Common myeloid progenitor, CD34-positive (primary cell): ENCODE results near the gene GOLGA5.
"Not testable (repeated sequence)": the region's sequence is repeated elsewhere in the genome, so short reads cannot be mapped to it uniquely, and the experiment has no call there.

ENCODE experiments used
- CTCF ChIA-PET: fragments of 350-600 bp; sonication (Branson Sonifier 250); formaldehyde crosslinking; loops from one replicate; lab custom pipeline; 2021; ENCODE audit warnings: antibody characterized with exemption; lab: Charles Lee
- POLR2A ChIA-PET: fragments of 350-600 bp; sonication (Branson Sonifier 250); formaldehyde crosslinking; loops from one replicate; lab custom pipeline; 2021; ENCODE audit warnings: antibody characterized with exemption; lab: Charles Lee
- DNase-seq, 3 donors: peaks; one replicate each; pipeline versions ENCODE4 v3.0.0 to v3.0.0-alpha.2; 2013
- H3K27ac ChIP-seq, 2 experiments: 1 replicate in 1 of 2; 2 replicates in 1 of 2; pipeline ENCODE4 v1.7.0; 2013; ENCODE audit warnings: inconsistent platforms in 2 of 2, low read length in 2 of 2, mild to moderate bottlenecking in 2 of 2, low read depth in 1 of 2, moderate library complexity in 1 of 2; ENCODE audit not compliant: severe bottlenecking in 2 of 2, insufficient read depth in 1 of 2, poor library complexity in 1 of 2
- H3K27me3 ChIP-seq, 5 experiments: replicated peaks in 2 of 5; 1 replicate in 3 of 5; 2 replicates in 2 of 5; pipeline versions ENCODE4 v1.6.1 to v1.7.0; 2013; ENCODE audit warnings: low read length in 4 of 5, mild to moderate bottlenecking in 2 of 5, moderate library complexity in 2 of 5, inconsistent platforms in 1 of 5; ENCODE audit not compliant: insufficient read depth in 5 of 5, control insufficient read depth in 4 of 5
- H3K36me3 ChIP-seq, 4 experiments: 1 replicate in 2 of 4; 2 replicates in 2 of 4; pipeline versions ENCODE4 v1.6.1 to v1.7.0; 2013; ENCODE audit warnings: low read length in 3 of 4, control low read depth in 1 of 4, mild to moderate bottlenecking in 1 of 4; ENCODE audit not compliant: control insufficient read depth in 4 of 4, insufficient read depth in 4 of 4
- H3K4me1 ChIP-seq, 4 experiments: 1 replicate in 3 of 4; 2 replicates in 1 of 4; pipeline versions ENCODE4 v1.6.1 to v1.7.1; 2013; ENCODE audit warnings: low read length in 3 of 4, mild to moderate bottlenecking in 3 of 4, control low read depth in 1 of 4, inconsistent platforms in 1 of 4, moderate library complexity in 1 of 4; ENCODE audit not compliant: control insufficient read depth in 4 of 4, insufficient read depth in 4 of 4; ENCODE audit errors: control extremely low read depth in 1 of 4
- H3K4me3 ChIP-seq, 7 experiments: 1 replicate in 4 of 7; 2 replicates in 3 of 7; pipeline versions ENCODE4 v1.5.1 to v1.7.0; 2013; ENCODE audit warnings: mild to moderate bottlenecking in 7 of 7, low read length in 6 of 7, moderate library complexity in 6 of 7, inconsistent platforms in 2 of 7, low read depth in 2 of 7, control low read depth in 1 of 7; ENCODE audit not compliant: insufficient read depth in 4 of 7, control insufficient read depth in 1 of 7; ENCODE audit errors: extremely low read depth in 1 of 7
- H3K9me3 ChIP-seq, 5 experiments: 1 replicate in 4 of 5; 2 replicates in 1 of 5; pipeline versions ENCODE4 v1.6.1 to v1.7.1; 2013; ENCODE audit warnings: low read length in 4 of 5, mild to moderate bottlenecking in 2 of 5, inconsistent platforms in 1 of 5, low read depth in 1 of 5, moderate library complexity in 1 of 5; ENCODE audit not compliant: control insufficient read depth in 4 of 5, insufficient read depth in 2 of 5; ENCODE audit errors: control extremely low read depth in 1 of 5
- WGBS: methylation state at CpG from one replicate; pipeline ENCODE4 v1.1.5; 2013; ENCODE audit not compliant: insufficient coverage; 5-methylcytosine and 5-hydroxymethylcytosine counted together

Gene GOLGA5

DNA sequence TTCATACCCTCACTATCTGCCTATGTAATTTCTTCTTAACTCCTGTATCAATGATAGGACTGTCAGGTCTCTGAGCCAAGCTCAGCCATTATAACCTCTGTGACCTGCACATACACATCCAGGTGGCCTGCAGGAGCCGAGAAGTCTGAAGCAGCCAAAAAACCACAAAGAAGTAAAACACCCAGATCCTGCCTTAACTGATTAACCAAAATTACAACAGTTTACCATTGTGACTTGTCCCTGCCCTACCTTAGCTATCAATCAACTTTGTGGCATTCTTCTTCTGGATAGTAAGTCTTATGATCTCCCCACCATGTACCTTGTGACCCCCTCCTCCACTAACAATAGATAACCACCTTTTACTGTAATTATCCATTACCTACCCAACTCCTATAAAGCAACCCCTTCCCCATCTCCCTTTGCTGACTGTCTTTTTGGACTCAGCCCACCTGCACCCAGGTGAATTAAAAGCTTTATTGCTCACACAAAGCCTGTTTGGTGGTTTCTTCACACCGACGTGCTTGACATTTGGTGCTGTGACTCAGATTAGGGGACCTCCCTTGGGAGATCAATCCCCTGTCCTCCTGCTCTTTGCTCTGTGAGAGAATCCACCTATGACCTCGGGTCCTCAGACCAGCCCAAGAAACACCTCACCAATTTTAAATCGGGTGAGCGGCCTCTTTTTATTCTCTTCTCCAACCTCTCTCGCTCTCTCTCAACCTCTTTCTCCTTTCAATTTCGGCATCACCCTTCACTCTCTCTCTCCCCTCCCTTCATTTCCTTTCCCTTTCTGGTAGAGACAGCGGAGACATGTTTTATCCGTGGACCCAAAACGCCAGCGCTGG is 34.2 kb upstream of the GOLGA5 start:
- no peak overlapping the region for H3K27ac ChIP-seq
- no peak overlapping the region for H3K4me3 ChIP-seq
- CTCF ChIA-PET = interaction anchor here (1.0 kb wide), 1 partner anchor 9 kb away, joined by 3 read pairs; no protein-coding TSS in a partner anchor
- DNase-seq = no peak
- POLR2A ChIA-PET = no interaction called here
- H3K27me3 ChIP-seq = no peaks in the 10 kb centered on the region
- H3K36me3 ChIP-seq = no peaks in the 10 kb centered on the region
- 94% methylated on average over 12 of the region's 12 CpGs for WGBS
- peaks cover 0 to 11% (median 0%) of the 10 kb centered on the region in 4 experiments for H3K4me1 ChIP-seq
- peaks cover 0 to 3% (median 0%) of the 10 kb centered on the region in 5 experiments for H3K9me3 ChIP-seq

DNA sequence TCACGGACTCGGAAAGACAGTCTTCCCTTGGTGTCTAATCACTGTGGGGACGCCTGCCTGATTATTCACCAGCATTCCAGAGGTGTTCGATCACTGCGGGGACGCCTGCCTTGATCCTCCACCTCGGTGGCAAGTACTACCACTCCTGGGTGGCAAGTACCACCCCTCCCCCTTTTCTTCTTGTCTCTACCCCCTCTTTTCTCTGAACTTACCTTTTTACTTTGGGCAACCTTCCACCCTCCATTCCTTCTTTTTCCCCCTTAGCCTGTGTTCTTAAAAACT is 33.6 kb upstream of the GOLGA5 start:
- ChIA-PET CTCF (no interaction called here), POLR2A (no interaction called here)
- Histone ChIP-seq H3K9me3 (peaks cover 0 to 3% (median 0%) of the 10 kb centered on the region in 5 experiments), H3K4me3 (no peak overlapping the region), H3K27ac (no peak overlapping the region), H3K27me3 (no peaks in the 10 kb centered on the region), H3K4me1 (peaks cover 0 to 11% (median 0%) of the 10 kb centered on the region in 4 experiments), H3K36me3 (no peaks in the 10 kb centered on the region)
- WGBS = 98% methylated on average over 7 of the region's 7 CpGs
- no peak for DNase-seq

- H3K4me3 ChIP-seq, DNase-seq, POLR2A ChIA-PET, H3K27me3 ChIP-seq, H3K27ac ChIP-seq, H3K9me3 ChIP-seq, H3K36me3 ChIP-seq: not testable (repeated sequence)
- CTCF ChIA-PET = interaction anchor here (6.1 kb wide), 1 partner anchor 12 kb away, joined by 23 read pairs; no protein-coding TSS in a partner anchor
- whole genome bisulfite sequencing = 88% methylated on average over 1 of the region's 5 CpGs
- peaks cover 0 to 11% (median 0%) of the 10 kb centered on the region in 4 experiments for H3K4me1 ChIP-seq
These were observed 30.2 kb upstream of the GOLGA5 start for GRCh38 chr14:92763666-92764631.

DNA sequence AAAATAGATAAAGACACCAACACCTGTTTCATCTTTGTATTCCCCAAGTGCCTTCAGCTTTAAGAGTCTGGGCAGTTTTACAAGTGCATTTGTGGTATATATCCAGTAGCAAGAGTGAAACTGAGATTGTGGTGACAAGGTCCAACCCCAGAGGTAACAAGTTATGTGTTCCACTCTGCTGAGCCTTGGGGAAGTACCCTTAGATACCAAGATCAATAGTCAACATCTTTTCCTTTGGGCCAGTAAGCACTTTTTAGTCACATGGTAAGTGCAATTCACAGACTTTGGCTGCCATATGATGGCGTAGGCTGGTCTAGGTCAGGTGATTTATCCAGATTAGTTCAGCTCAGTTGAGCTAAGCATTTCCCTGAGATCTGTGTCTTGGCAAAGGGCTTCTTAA is 25.9 kb upstream of the GOLGA5 start:
- not testable (repeated sequence) for H3K36me3 ChIP-seq, H3K4me3 ChIP-seq, H3K9me3 ChIP-seq, H3K27me3 ChIP-seq, H3K4me1 ChIP-seq, H3K27ac ChIP-seq
- ChIA-PET CTCF (interaction anchor here (0.7 to 6.1 kb wide), 4 partner anchors 14 to 56 kb away, joined by 3 to 23 read pairs (median 7); no protein-coding TSS in a partner anchor), POLR2A (interaction anchor here (0.6 kb wide), 1 partner anchor 134 kb away, joined by 3 read pairs; no protein-coding TSS in a partner anchor)
- WGBS = no CpG with 5 or more reads among the region's 1 CpG
- peak in 1 of 3 donors; percentile 63 for DNase-seq

DNA sequence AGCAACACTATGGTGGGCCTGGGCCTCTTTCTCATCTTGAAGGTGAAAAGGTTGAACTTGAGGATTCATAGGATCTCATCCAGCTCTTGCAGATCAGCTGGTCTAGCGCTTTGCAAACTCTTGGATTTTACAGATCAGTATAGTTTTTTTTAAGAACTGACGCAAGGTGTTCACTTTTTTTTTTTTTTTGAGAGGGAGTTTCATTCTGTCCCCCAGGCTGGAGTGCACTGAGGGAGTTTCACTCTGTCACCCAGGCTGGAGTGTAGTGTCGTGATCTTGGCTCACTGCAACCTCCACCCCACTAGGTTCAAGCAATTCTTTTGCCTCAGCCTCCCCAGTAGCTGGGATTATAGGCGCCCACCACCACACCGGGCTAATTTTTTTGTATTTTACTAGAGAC is 25.3 kb upstream of the GOLGA5 start:
- DNase-seq = no peak
- Histone ChIP-seq H3K4me3 (no peak overlapping the region), H3K4me1 (peaks cover 0 to 3% (median 0%) of the 10 kb centered on the region in 4 experiments), H3K36me3 (no peaks in the 10 kb centered on the region), H3K27me3 (no peaks in the 10 kb centered on the region), H3K9me3 (no peaks in the 10 kb centered on the region), H3K27ac (no peak overlapping the region)
- ChIA-PET POLR2A (no interaction called here), CTCF (interaction anchor here (1.0 to 2.1 kb wide), 3 partner anchors 14 to 78 kb away, joined by 3 to 10 read pairs (median 4); no protein-coding TSS in a partner anchor)
- WGBS = 100% methylated on average over 2 of the region's 5 CpGs

DNA sequence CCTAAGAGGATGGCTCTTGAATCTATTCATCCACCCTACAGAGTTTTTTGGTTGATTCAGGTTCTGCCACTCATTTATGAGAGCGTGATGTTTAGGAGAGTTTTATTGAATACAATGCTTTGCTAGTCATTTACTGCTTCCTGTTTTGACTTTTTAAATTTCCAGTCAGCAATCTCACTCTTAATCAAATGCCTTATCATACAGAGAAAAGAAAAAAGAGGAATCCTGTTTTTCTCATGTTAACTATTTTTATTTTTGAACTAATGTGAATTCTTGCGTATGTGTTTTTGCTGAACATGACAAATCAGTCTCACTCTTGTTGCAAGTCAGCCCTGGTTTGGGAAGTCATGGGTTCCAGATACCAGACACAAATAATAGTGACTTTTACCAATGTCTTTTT is 23.6 kb upstream of the GOLGA5 start:
- no peak overlapping the region for H3K27ac ChIP-seq
- ChIA-PET POLR2A (no interaction called here), CTCF (no interaction called here)
- H3K9me3 ChIP-seq = no peaks in the 10 kb centered on the region
- H3K27me3 ChIP-seq = no peaks in the 10 kb centered on the region
- H3K4me1 ChIP-seq = peaks cover 0 to 8% (median 3%) of the 10 kb centered on the region in 4 experiments
- no CpG with 5 or more reads among the region's 2 CpGs for WGBS
- H3K4me3 ChIP-seq = no peak overlapping the region
- H3K36me3 ChIP-seq = no peaks in the 10 kb centered on the region
- DNase-seq = no peak
